Esophagus squamous epithelium (tissue), 5 donors: ENCODE data around the gene NCKAP1. TPM values are rescaled to one million over a fixed set of nuclear protein-coding genes. Genes with fewer than 3 reads are reported as not detected.

Experiments
- DNase-seq: peaks from one replicate; lab custom pipeline; 2025; lab: John Stamatoyannopoulos, UW
- H3K27ac ChIP-seq, 4 donors: fragments of 200-600 bp; sonication (generic); one replicate each; pipeline ENCODE4 v1.5.1; 2016 to 2019; ENCODE audit warnings: mild to moderate bottlenecking in 1 of 4
- H3K27me3 ChIP-seq, 4 donors: fragments of 200-600 bp; sonication (generic); 1 replicate in 3 of 4; 2 replicates in 1 of 4; pipeline versions ENCODE4 v1.5.1 to v1.6.0; 2017 to 2021; ENCODE audit warnings: antibody characterized with exemption in 1 of 4
- H3K36me3 ChIP-seq, 3 donors: fragments of 200-600 bp; sonication (generic); one replicate each; pipeline ENCODE4 v1.5.1; 2016 to 2019
- H3K4me1 ChIP-seq, 3 donors: fragments of 200-600 bp; sonication (generic); one replicate each; pipeline ENCODE4 v1.5.1; 2017 to 2019
- H3K4me3 ChIP-seq, 4 donors: fragments of 200-600 bp; sonication (generic); 1 replicate in 3 of 4; 2 replicates in 1 of 4; pipeline ENCODE4 v1.5.1; 2016 to 2019; ENCODE audit warnings: mild to moderate bottlenecking in 2 of 4, moderate library complexity in 1 of 4
- H3K9me3 ChIP-seq, 3 donors: fragments of 200-600 bp; sonication (generic); one replicate each; pipeline ENCODE4 v1.5.1; 2016 to 2019
- CTCF ChIP-seq, 6 experiments: fragments of 450-650 bp in 4 of 6; fragments of 200-600 bp in 2 of 6; sonication (generic) in 2 of 6; IDR thresholded peaks; one replicate each; pipeline ENCODE4 v1.5.1; 2016 to 2019; ENCODE audit warnings: antibody characterized with exemption in 6 of 6, mild to moderate bottlenecking in 4 of 6, moderate library complexity in 4 of 6
- POLR2A ChIP-seq, 4 donors: fragments of 450-650 bp; IDR thresholded peaks; one replicate each; pipeline ENCODE4 v1.6.1; 2017; ENCODE audit warnings: antibody characterized with exemption in 4 of 4, mild to moderate bottlenecking in 4 of 4, moderate library complexity in 3 of 4
- WGBS, 2 donors: methylation state at CpG; one replicate each; pipeline ENCODE4 v1.1.5; 2018; 5-methylcytosine and 5-hydroxymethylcytosine counted together
- intact Hi-C: fragments of 100-400 bp; cut with DNase I; formaldehyde crosslinking; loops from one replicate; pipeline ENCODE4 v1.15.0; 2022
- total RNA-seq, 4 donors: library from RNA; depleted of rRNA; stranded (reverse); fragments of >200 nt; gene quantifications; one replicate each; pipeline ENCODE4 v1.1.0, GENCODE V29; 2016
- donor health status: DM: yes; HTN: yes; CAD: no.

Gene NCKAP1
- total RNA-seq, 4 donors from 2014 or later = 85.9 to 163 (median 117) TPM

DNA sequence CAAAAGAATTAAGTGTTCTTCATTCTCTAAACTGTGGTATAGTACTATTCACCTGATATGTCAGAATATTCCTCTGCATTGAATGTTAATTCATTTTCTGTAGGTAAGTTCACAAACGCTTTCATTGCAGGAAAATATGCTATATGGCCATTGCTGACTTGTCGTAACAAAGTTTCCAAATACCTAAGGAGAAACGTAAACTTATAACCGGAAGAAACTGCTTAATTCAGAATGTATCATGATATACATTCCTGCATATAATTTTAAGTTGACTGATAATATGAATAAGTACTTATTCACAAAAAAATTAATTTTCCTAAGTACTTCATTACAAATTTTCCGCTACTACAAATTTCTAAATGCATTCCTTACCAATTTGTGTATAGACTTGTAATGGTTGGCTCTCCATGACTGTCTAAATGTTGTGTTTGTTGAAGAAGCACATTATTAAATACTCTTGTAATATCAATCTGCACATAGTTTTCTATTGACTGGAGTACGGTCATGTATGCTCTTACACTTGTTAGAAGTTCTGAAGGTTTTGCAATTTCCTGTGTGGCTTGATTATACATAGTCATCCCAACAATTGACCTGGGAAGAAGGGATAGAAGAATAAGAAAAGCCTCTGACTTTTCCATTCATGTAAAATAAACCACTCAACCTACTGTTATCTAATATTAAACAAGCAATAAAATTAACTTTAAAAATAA lies 85.4 kb downstream of the NCKAP1 start:
- TF ChIP-seq POLR2A (IDR thresholded peaks at IDR 0.05) (no peak), CTCF (IDR thresholded peaks at IDR 0.05) (no peak)
- H3K4me1 ChIP-seq = no peaks in the 10 kb centered on the region
- no peaks in the 10 kb centered on the region for H3K27me3 ChIP-seq
- H3K36me3 ChIP-seq = peaks cover 7 to 94% (median 8%) of the 10 kb centered on the region in 3 donors
- H3K9me3 ChIP-seq = no peaks in the 10 kb centered on the region
- no peak for DNase-seq
- intact Hi-C loops = no loop called here
- no peak overlapping the region for H3K27ac ChIP-seq
- H3K4me3 ChIP-seq = no peak overlapping the region
- 82 to 94% methylated on average over 6 of the region's 6 CpGs for WGBS, 2 donors

DNA sequence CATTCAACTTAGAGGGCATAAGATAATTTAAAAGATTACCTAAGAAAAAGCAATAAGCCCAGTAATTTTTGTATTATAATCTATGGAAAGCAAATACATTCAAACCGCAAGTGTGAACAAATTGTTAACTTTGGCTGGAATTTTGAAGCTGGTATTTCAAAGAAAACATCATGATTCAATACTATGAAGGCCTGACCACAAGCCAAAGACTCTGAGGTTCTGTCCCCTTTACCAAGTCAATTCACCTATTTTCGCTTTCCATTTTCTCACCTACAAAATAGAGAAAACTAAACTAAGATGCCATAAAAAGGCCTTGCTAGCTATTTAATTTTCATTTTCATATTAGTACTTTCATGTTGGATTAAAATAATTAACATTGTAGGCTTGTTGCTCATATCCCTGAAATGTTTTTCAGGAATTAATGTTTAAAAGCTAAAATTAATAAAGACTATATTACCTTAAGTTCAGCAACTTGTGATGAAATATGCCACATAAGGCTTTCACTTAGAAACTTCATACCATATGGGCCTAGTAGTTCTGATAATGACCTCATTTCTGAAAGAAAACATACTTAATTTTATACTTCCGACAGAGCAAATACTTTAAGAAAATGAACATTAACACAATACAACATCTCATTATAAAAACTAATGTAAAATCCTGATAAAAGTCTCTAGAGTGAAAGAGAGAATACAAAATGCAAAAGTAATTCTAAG lies 86.2 kb downstream of the NCKAP1 start:
- H3K4me3 ChIP-seq = no peak overlapping the region
- H3K36me3 ChIP-seq = peaks cover 7 to 91% (median 8%) of the 10 kb centered on the region in 3 donors
- 81 to 88% methylated on average over 3 of the region's 3 CpGs for WGBS, 2 donors
- no peaks in the 10 kb centered on the region for H3K9me3 ChIP-seq
- no peak for DNase-seq
- intact Hi-C loops = no loop called here
- H3K4me1 ChIP-seq = peaks cover 0 to 3% (median 2%) of the 10 kb centered on the region in 3 donors
- no peak overlapping the region for H3K27ac ChIP-seq
- TF ChIP-seq CTCF (IDR thresholded peaks at IDR 0.05) (no peak), POLR2A (IDR thresholded peaks at IDR 0.05) (no peak)
- no peaks in the 10 kb centered on the region for H3K27me3 ChIP-seq

GRCh38 chr2:182950546-182950945 lies 87.7 kb downstream of the NCKAP1 start:
- peaks cover 0 to 8% (median 5%) of the 10 kb centered on the region in 3 donors for H3K4me1 ChIP-seq
- TF ChIP-seq CTCF (IDR thresholded peaks at IDR 0.05) = no peak
- TF ChIP-seq POLR2A (IDR thresholded peaks at IDR 0.05) = no peak
- no peaks in the 10 kb centered on the region for H3K9me3 ChIP-seq
- H3K27ac ChIP-seq = no peak overlapping the region
- peaks cover 7 to 91% (median 8%) of the 10 kb centered on the region in 3 donors for H3K36me3 ChIP-seq
- no peaks in the 10 kb centered on the region for H3K27me3 ChIP-seq
- DNase-seq = no peak
- intact Hi-C loops = no loop called here
- 92 to 97% methylated on average over 3 of the region's 3 CpGs for WGBS, 2 donors
- H3K4me3 ChIP-seq = no peak overlapping the region

DNA sequence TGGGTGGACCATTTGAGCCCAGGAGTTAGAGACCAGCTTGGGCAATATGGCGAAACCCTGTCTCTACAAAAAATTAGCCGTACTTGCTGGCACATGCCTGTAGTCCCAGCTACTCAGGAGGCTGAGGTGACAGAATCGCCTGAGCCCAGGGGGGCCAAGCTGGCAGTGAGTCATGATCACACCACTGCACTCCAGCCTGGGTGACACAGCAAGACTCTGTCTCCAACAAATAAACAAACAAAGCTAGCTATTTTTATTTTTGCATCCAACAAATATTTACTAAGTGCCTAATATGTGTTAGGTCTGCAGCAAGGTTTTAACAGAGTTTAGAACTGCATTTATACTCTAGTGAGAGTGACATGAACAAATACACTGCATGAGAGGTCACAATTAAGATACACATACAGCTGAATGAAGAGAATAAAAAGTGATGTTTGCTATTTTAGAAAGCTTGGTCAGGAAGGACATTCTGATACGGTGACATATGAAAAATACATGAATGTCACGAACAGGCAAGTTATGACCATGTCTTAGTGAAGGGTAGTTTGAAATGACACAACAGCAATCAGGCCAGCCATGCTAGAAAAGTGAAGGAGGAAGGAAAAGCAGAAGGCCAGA lies 88.6 kb downstream of the NCKAP1 start:
- Histone ChIP-seq H3K9me3 (no peaks in the 10 kb centered on the region), H3K4me1 (peaks cover 0 to 8% (median 5%) of the 10 kb centered on the region in 3 donors), H3K36me3 (peaks cover 7 to 91% (median 8%) of the 10 kb centered on the region in 3 donors), H3K4me3 (no peak overlapping the region), H3K27ac (no peak overlapping the region), H3K27me3 (no peaks in the 10 kb centered on the region)
- WGBS, 2 donors = 69 to 77% methylated on average over 4 to 5 of the region's 5 CpGs
- no peak for DNase-seq
- intact Hi-C loops = no loop called here
- TF ChIP-seq POLR2A (IDR thresholded peaks at IDR 0.05) = no peak
- TF ChIP-seq CTCF (IDR thresholded peaks at IDR 0.05) = no peak

DNA sequence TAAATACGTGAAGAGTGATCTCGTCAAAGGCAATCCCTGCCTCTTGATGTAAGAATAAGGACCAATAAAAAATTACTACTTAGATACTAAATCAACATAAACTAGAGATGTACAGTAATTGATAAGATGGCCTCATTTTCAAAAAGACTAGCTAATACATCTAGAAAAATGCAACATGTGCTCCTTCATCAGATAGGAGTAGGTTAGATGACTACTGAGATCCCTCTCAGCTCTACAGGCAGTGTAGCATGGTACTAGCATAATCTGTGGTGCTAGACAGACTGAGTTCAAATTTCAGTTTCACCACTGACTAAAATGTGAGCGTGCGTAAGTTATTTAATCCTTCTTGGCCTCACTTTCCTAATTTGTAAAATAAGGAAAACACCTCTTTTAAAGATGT lies 89.2 kb downstream of the NCKAP1 start:
- no peak overlapping the region for H3K27ac ChIP-seq
- H3K36me3 ChIP-seq = peaks cover 7 to 90% (median 8%) of the 10 kb centered on the region in 3 donors
- intact Hi-C loops = no loop called here
- no peak overlapping the region for H3K4me3 ChIP-seq
- H3K9me3 ChIP-seq = no peaks in the 10 kb centered on the region
- DNase-seq = no peak
- no peak for TF ChIP-seq CTCF (IDR thresholded peaks at IDR 0.05)
- no peak for TF ChIP-seq POLR2A (IDR thresholded peaks at IDR 0.05)
- no peaks in the 10 kb centered on the region for H3K27me3 ChIP-seq
- 90 to 98% methylated on average over 4 of the region's 4 CpGs for WGBS, 2 donors
- peaks cover 0 to 8% (median 5%) of the 10 kb centered on the region in 3 donors for H3K4me1 ChIP-seq
